ENCODE data around the gene PPM1D.
"Not testable (repeated sequence)": the region's sequence is repeated elsewhere in the genome, so short reads cannot be mapped to it uniquely, and the experiment has no call there.

Gene PPM1D

DNA sequence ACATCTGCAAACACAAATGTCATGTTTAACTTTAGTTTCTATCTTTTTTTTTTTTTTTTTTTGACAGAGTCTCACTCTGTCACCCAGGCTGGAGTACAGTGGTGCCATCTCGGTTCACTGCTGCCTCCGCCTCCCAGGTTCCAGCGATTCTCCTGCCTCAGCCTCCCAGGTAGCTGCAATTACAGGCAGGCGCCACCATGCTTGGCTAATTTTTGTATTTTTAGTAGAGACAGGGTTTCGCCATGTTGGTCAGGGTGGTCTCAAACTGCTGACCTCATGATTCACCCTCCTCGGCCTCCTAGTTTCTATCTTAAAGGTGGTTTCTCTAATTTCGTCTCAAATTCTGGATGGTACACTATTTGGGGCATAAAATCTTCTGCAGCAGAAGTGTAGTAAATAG is 5.8 kb upstream of the PPM1D start:
- not testable (repeated sequence) for H3K27me3 ChIP-seq (ENCODE audit: control insufficient read depth, insufficient read depth, low read length); H3K9ac ChIP-seq (ENCODE audit: low read depth, low read length); H3K9me3 ChIP-seq (ENCODE audit: control insufficient read depth, insufficient read depth, low read length); H3K36me3 ChIP-seq (ENCODE audit: control insufficient read depth, insufficient read depth, low read length); H3K4me3 ChIP-seq (ENCODE audit: low read depth, low read length); H3K27ac ChIP-seq (ENCODE audit: low read depth, low read length); H3K4me1 ChIP-seq (ENCODE audit: control insufficient read depth, insufficient read depth, low read length)

DNA sequence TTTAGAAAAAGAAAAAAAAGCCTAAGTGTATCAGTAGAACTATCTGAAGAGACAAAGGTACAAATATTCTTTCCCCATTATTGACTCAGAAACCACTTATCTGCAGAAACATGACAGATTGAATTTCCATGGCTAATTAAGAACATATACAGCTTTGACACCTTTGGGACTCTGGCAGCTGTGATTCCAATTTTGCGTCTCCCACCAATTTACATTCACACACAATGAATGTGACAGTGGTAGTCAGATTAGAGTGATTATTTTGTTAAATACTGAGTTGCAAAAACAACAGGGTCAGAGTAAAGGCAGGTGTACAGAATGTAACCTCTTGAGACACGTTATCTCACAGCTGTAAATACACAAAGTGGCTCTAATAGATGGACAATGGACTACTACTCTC is 5.3 kb upstream of the PPM1D start:
- no peaks in the 10 kb centered on the region for H3K36me3 ChIP-seq (ENCODE audit: control insufficient read depth, insufficient read depth, low read length)
- no peak overlapping the region for H3K9ac ChIP-seq (ENCODE audit: low read depth, low read length)
- no peaks in the 10 kb centered on the region for H3K27me3 ChIP-seq (ENCODE audit: control insufficient read depth, insufficient read depth, low read length)
- no peaks in the 10 kb centered on the region for H3K9me3 ChIP-seq (ENCODE audit: control insufficient read depth, insufficient read depth, low read length)
- no peak overlapping the region for H3K27ac ChIP-seq (ENCODE audit: low read depth, low read length)
- H3K4me1 ChIP-seq (ENCODE audit: control insufficient read depth, insufficient read depth, low read length): no peaks in the 10 kb centered on the region
- no peak overlapping the region for H3K4me3 ChIP-seq (ENCODE audit: low read depth, low read length)

DNA sequence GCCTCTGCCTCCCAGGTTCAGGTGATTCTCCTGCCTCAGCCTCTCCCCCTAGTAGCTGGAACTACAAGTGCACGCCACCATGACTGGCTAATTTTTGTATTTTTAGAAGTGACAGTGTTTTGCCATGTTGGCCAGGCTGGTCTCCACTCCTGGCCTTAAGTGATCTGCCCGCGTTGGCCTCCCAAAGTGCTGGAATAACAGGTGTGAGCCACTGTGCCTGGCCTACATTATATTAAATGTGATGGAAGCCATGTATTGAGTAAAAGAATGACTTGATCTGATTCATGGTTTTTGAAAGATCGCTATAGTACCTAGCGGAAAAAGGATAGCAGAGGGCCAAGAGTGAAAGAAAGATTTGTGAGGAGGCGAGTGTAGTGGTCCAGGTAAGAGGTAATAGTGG is 2.7 kb upstream of the PPM1D start:
- H3K36me3 ChIP-seq (ENCODE audit: control insufficient read depth, insufficient read depth, low read length): no peaks in the 10 kb centered on the region
- H3K4me3 ChIP-seq (ENCODE audit: low read depth, low read length): no peak overlapping the region
- no peak overlapping the region for H3K9ac ChIP-seq (ENCODE audit: low read depth, low read length)
- H3K27me3 ChIP-seq (ENCODE audit: control insufficient read depth, insufficient read depth, low read length): no peaks in the 10 kb centered on the region
- no peaks in the 10 kb centered on the region for H3K9me3 ChIP-seq (ENCODE audit: control insufficient read depth, insufficient read depth, low read length)
- no peak overlapping the region for H3K27ac ChIP-seq (ENCODE audit: low read depth, low read length)
- H3K4me1 ChIP-seq (ENCODE audit: control insufficient read depth, insufficient read depth, low read length): no peaks in the 10 kb centered on the region

DNA sequence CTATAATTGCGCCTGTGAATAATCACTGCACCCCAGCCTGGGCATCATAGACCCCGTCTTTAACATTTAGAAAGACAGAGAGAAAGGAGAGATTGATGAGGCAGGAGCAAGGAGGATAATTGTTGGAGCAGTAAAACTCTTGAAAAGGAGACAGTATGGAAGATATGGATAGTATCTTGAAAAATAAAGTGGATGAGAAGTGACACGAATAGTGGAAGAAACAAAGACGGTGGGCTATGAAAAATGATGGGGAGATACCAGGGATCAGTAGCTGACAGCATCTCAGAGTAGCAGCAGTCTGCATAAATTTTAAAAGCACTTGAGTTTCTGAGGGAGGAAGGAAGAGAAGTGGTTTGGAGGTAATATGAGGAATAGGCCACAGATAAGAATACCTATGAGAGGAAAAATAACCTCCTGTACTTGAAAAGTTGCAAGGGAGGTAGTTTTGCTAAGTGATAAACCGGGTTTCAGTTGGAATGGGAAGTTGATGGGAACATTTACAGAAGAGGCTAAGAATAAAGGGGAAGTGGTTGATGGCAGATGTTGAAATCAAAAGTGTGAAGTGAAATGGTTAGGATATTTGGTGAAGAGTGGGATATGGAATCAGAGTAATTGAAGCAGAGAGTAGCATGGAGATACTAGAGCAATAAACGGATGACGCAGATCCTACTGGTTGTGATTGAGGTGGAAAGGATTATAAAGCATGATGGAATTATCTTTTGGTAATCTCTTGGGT is 1.8 kb upstream of the PPM1D start:
- 0 out of 2 replicates have a peak, but pooled peaks cover 3% of the 10 kb centered on the region for H3K4me1 ChIP-seq (ENCODE audit: control insufficient read depth, insufficient read depth, low read length)

DNA sequence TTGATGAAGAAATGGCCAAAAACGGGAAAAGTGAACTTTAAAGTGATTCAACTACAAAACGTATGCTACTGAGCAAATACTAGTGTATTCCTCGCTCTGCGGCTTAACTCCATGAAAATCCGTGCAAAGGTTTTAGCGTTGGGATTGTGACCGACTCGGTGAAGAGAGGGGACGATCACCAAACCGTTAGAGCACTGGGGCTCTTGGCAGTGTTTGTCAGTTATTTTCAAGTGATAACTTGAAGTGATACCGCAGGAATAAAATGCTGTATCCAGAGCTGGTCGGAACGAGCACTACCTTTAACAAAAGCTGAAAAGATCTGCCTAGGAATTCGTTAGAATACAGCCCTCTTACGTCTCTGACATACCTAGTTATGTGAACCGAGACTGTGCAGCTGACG is 773 bp upstream of the PPM1D start:
- H3K36me3 ChIP-seq (ENCODE audit: control insufficient read depth, insufficient read depth, low read length): no peaks in the 10 kb centered on the region
- peak overlapping the region; percentile 98 for H3K4me3 ChIP-seq (ENCODE audit: low read depth, low read length)
- H3K4me1 ChIP-seq (ENCODE audit: control insufficient read depth, insufficient read depth, low read length): 0 out of 2 replicates have a peak, but pooled peaks cover 3% of the 10 kb centered on the region
- H3K27ac ChIP-seq (ENCODE audit: low read depth, low read length): peak overlapping the region; percentile 100
- H3K27me3 ChIP-seq (ENCODE audit: control insufficient read depth, insufficient read depth, low read length): no peaks in the 10 kb centered on the region
- H3K9me3 ChIP-seq (ENCODE audit: control insufficient read depth, insufficient read depth, low read length): no peaks in the 10 kb centered on the region
- H3K9ac ChIP-seq (ENCODE audit: low read depth, low read length): peak overlapping the region; percentile 99

More for the DNA sequence above, 1.8 kb upstream of the PPM1D start:
- no peaks in the 10 kb centered on the region for H3K36me3 ChIP-seq (ENCODE audit: control insufficient read depth, insufficient read depth, low read length)
- no peaks in the 10 kb centered on the region for H3K27me3 ChIP-seq (ENCODE audit: control insufficient read depth, insufficient read depth, low read length)
- H3K27ac ChIP-seq (ENCODE audit: low read depth, low read length): no peak overlapping the region
- H3K4me3 ChIP-seq (ENCODE audit: low read depth, low read length): no peak overlapping the region
- H3K9ac ChIP-seq (ENCODE audit: low read depth, low read length): no peak overlapping the region
- no peaks in the 10 kb centered on the region for H3K9me3 ChIP-seq (ENCODE audit: control insufficient read depth, insufficient read depth, low read length)

DNA sequence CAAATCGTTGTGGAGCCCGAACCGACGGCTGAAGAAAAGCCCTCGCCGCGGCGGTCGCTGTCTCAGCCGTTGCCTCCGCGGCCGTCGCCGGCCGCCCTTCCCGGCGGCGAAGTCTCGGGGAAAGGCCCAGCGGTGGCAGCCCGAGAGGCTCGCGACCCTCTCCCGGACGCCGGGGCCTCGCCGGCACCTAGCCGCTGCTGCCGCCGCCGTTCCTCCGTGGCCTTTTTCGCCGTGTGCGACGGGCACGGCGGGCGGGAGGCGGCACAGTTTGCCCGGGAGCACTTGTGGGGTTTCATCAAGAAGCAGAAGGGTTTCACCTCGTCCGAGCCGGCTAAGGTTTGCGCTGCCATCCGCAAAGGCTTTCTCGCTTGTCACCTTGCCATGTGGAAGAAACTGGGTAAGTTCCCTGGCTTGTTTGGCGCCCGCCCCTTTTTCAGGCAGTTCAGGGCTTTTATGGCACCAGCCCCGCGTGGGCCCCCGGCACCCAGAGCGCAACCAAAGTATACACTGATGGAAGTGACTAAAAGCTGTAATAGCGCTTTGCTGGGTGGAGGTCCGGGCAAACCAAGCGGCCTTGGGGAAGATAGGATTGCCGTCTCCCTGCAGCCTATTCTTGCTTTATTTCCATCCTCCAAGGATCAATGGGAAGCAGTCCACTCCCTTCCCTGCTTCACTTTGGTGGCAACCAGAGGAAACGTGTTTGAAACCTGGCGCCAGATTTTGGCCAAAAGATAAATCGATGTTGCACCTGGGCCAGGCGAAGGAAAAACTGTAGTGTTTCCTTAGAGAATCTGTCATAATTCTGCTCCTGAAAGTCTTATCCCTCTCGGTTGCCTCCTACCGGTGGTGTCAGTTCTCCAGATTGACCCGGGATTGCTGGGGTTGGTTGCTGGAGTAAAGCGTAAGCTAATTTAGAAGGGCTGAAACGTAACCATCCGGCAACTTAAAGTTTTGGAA is 775 bp downstream of the PPM1D start:
- H3K9ac ChIP-seq (ENCODE audit: low read depth, low read length): peak overlapping the region; percentile 92
- H3K36me3 ChIP-seq (ENCODE audit: control insufficient read depth, insufficient read depth, low read length): no peaks in the 10 kb centered on the region
- 0 out of 2 replicates have a peak, but pooled peaks cover 3% of the 10 kb centered on the region for H3K4me1 ChIP-seq (ENCODE audit: control insufficient read depth, insufficient read depth, low read length)
- peak overlapping the region; percentile 98 for H3K4me3 ChIP-seq (ENCODE audit: low read depth, low read length)
- no peaks in the 10 kb centered on the region for H3K27me3 ChIP-seq (ENCODE audit: control insufficient read depth, insufficient read depth, low read length)
- H3K9me3 ChIP-seq (ENCODE audit: control insufficient read depth, insufficient read depth, low read length): no peaks in the 10 kb centered on the region
- peak overlapping the region; percentile 89 for H3K27ac ChIP-seq (ENCODE audit: low read depth, low read length)

DNA sequence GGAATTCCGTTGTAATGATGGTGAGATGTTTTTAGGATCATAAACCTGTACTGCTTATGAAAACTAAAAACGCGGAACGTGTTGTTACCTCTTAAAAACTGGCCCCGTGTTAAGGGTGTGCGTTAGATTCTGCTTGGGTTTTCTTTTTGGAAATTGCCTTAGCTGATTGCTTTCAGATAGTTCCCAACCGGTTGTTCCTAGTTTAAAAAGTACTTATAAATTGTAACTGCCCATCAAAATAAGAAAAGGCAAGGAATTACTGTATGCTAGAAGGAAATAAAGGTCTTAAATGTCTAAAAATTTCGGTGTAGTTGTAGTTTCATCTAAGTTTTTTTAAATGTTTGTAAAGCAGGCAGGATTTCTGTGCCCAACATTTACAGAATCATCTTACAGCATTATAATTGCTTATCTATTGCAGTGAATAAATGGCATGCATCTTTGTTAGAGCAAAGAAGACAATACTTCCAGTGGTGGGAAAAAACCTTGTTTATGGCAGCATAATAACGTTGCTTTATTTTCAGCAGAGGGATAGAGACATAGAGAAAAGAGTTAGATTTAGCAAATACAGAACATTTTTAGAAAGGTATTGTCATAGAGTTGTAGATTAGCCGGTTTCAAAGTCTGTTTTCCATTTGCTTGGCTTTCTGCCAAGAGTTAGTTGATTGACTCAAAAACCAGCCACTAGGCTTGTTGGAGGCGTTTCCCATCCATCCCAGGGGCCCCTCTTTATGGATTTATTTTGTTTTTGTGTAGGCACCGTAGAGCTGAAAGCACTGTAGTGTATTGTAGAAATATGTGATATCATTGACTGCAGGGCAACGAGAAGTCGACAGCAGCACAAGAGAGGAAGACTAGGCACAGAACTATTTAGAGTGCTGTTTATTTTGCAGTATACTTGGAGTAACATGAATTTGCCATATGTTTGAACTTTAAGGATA is 1.7 kb downstream of the PPM1D start:
- Histone ChIP-seq H3K36me3 (ENCODE audit: control insufficient read depth, insufficient read depth, low read length) (no peaks in the 10 kb centered on the region), H3K9ac (ENCODE audit: low read depth, low read length) (peak overlapping the region; percentile 45), H3K27me3 (ENCODE audit: control insufficient read depth, insufficient read depth, low read length) (no peaks in the 10 kb centered on the region), H3K4me3 (ENCODE audit: low read depth, low read length) (peak overlapping the region; percentile 98), H3K9me3 (ENCODE audit: control insufficient read depth, insufficient read depth, low read length) (no peaks in the 10 kb centered on the region), H3K4me1 (ENCODE audit: control insufficient read depth, insufficient read depth, low read length) (0 out of 2 replicates have a peak, but pooled peaks cover 3% of the 10 kb centered on the region), H3K27ac (ENCODE audit: low read depth, low read length) (peak overlapping the region; percentile 89)

DNA sequence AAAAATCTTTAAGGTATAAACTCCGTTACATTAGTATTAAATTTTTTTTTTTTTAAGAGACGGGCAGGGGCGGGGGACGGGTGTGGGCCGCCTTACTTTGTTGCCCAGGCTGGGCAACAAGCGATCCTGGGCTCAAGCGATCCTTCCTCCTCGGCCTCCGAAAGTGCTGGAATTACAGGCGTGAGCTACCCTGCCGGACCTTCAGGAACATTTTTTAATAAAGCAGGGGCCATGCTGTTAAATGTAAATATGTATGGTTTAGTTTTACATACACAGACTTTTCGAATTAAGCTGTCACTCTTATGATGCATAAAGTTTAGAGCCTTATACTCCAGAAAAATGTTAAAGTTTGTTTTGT is 2.4 kb downstream of the PPM1D start:
- H3K27me3 ChIP-seq (ENCODE audit: control insufficient read depth, insufficient read depth, low read length): no peaks in the 10 kb centered on the region
- H3K4me3 ChIP-seq (ENCODE audit: low read depth, low read length): peak overlapping the region; percentile 98
- no peaks in the 10 kb centered on the region for H3K9me3 ChIP-seq (ENCODE audit: control insufficient read depth, insufficient read depth, low read length)
- peak overlapping the region; percentile 51 for H3K27ac ChIP-seq (ENCODE audit: low read depth, low read length)
- H3K9ac ChIP-seq (ENCODE audit: low read depth, low read length): peak overlapping the region; percentile 39; the same call in 1 of the 2 replicates
- H3K4me1 ChIP-seq (ENCODE audit: control insufficient read depth, insufficient read depth, low read length): 0 out of 2 replicates have a peak, but pooled peaks cover 3% of the 10 kb centered on the region
- no peaks in the 10 kb centered on the region for H3K36me3 ChIP-seq (ENCODE audit: control insufficient read depth, insufficient read depth, low read length)

DNA sequence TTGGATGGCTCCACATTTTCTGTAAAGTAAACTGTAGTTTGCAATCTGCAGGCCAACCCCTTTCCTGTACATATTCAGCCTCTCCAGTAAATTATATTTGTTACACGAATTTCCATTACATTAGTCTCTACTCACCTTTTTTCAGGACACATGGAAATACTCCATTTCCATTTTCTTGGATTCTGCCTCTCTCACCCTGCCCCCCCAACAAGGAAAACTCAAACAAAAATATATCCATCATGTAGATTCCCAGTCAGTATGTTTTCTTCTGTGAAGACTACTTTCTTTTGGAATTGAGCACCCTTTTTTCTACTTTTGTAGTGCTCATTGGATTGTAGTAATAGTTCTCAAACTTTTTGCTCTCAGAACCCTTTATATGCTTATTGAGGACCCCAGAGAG is 2.9 kb downstream of the PPM1D start:
- H3K4me3 ChIP-seq (ENCODE audit: low read depth, low read length): peak overlapping the region; percentile 98

DNA sequence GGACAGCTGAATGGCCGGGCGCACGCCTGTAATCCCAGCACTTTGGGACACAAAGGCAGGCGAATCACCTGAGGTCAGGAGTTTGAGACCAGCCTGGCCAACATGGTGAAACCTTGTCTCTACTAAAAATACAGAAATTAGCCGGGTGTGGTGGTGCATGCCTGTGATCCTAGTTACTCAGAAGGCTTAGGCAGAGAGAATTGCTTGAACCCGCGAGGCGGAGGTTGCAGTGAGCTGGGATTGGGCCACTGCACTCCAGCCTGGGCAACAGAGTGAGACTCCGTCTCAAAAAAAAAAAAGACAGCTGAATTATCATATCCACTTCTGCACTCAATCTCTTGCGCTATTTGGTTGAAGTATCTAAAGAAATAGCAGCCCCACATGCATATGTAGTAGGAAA is 3.5 kb downstream of the PPM1D start:
- H3K9ac ChIP-seq (ENCODE audit: low read depth, low read length); H3K27me3 ChIP-seq (ENCODE audit: control insufficient read depth, insufficient read depth, low read length); H3K4me1 ChIP-seq (ENCODE audit: control insufficient read depth, insufficient read depth, low read length); H3K4me3 ChIP-seq (ENCODE audit: low read depth, low read length); H3K36me3 ChIP-seq (ENCODE audit: control insufficient read depth, insufficient read depth, low read length); H3K9me3 ChIP-seq (ENCODE audit: control insufficient read depth, insufficient read depth, low read length); H3K27ac ChIP-seq (ENCODE audit: low read depth, low read length): not testable (repeated sequence)

More for the DNA sequence above, 2.9 kb downstream of the PPM1D start:
- H3K9ac ChIP-seq (ENCODE audit: low read depth, low read length): peak overlapping the region; percentile 39; the same call in 1 of the 2 replicates
- no peaks in the 10 kb centered on the region for H3K9me3 ChIP-seq (ENCODE audit: control insufficient read depth, insufficient read depth, low read length)
- H3K36me3 ChIP-seq (ENCODE audit: control insufficient read depth, insufficient read depth, low read length): no peaks in the 10 kb centered on the region
- H3K27me3 ChIP-seq (ENCODE audit: control insufficient read depth, insufficient read depth, low read length): no peaks in the 10 kb centered on the region
- H3K27ac ChIP-seq (ENCODE audit: low read depth, low read length): no peak overlapping the region
- H3K4me1 ChIP-seq (ENCODE audit: control insufficient read depth, insufficient read depth, low read length): 0 out of 2 replicates have a peak, but pooled peaks cover 3% of the 10 kb centered on the region
